Measurements from ENCODE around the gene LRRK1.

Gene LRRK1, protein sequence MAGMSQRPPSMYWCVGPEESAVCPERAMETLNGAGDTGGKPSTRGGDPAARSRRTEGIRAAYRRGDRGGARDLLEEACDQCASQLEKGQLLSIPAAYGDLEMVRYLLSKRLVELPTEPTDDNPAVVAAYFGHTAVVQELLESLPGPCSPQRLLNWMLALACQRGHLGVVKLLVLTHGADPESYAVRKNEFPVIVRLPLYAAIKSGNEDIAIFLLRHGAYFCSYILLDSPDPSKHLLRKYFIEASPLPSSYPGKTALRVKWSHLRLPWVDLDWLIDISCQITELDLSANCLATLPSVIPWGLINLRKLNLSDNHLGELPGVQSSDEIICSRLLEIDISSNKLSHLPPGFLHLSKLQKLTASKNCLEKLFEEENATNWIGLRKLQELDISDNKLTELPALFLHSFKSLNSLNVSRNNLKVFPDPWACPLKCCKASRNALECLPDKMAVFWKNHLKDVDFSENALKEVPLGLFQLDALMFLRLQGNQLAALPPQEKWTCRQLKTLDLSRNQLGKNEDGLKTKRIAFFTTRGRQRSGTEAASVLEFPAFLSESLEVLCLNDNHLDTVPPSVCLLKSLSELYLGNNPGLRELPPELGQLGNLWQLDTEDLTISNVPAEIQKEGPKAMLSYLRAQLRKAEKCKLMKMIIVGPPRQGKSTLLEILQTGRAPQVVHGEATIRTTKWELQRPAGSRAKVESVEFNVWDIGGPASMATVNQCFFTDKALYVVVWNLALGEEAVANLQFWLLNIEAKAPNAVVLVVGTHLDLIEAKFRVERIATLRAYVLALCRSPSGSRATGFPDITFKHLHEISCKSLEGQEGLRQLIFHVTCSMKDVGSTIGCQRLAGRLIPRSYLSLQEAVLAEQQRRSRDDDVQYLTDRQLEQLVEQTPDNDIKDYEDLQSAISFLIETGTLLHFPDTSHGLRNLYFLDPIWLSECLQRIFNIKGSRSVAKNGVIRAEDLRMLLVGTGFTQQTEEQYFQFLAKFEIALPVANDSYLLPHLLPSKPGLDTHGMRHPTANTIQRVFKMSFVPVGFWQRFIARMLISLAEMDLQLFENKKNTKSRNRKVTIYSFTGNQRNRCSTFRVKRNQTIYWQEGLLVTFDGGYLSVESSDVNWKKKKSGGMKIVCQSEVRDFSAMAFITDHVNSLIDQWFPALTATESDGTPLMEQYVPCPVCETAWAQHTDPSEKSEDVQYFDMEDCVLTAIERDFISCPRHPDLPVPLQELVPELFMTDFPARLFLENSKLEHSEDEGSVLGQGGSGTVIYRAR (N-terminal part only)

GRCh38 chr15:100918690-100919480 is at the start of gene LRRK1:
Gene LRRK1, plus strand, starts transcription at chr15:100919357. Its CDS starts 5,276 bp downstream, at chr15:100924633.
- no peak for DNase-seq (ENCODE audit: low read depth)

DNA sequence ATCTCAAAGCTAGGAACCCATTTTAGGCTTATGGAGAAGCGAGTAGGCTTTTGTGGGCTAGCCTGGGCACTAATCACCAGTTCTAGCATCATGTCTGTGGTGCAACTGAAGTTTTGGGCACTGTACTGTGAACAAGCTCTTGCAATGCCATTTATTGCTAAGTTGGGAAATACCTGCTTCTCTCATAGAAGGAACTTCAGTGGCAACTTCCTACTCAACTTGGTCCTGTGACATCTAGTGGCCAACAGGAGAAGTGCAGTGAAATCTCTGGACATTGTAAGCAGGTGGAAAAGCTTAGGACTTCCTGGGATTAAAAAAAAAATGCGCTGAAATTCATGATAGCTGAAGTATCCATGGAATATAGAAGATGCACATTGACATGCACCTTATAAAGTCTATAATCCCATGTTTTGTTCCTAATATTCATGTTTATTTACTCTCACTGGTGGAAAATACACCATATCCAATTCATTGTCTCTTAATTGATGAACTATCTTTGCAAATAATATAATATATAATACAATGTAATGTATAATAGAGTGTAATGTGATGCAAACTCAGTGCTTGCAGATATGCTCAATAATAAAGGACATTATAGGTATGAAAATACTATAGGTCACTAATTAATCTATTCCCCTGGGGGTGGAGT is 46.0 kb upstream of the LRRK1 start:
- DNase-seq (ENCODE audit: low read depth): peak; percentile 77

DNA sequence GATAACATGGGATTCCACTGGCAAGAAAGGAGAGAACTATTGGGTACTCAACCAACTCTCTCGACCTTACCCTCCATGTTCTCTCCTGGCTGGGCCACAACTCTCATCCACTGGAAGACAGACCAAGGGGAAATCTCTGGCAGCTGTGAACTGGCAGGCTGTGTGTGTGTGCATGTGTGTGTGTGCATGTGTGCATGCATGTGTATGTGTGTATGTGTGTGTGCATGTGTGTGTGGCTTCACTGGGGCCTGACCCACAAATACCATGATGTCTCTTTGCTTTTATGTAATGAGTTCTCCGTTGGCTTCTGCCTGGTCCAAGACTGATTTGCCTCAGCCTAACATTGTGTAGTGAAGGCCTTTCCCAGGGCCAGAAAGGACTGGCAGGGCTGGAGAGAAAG is 43.7 kb upstream of the LRRK1 start:
- no peak for DNase-seq (ENCODE audit: low read depth)

- DNase-seq (ENCODE audit: low read depth): no peak
Measured at GRCh38 chr15:100875976-100876375, 43.2 kb upstream of the LRRK1 start.

DNA sequence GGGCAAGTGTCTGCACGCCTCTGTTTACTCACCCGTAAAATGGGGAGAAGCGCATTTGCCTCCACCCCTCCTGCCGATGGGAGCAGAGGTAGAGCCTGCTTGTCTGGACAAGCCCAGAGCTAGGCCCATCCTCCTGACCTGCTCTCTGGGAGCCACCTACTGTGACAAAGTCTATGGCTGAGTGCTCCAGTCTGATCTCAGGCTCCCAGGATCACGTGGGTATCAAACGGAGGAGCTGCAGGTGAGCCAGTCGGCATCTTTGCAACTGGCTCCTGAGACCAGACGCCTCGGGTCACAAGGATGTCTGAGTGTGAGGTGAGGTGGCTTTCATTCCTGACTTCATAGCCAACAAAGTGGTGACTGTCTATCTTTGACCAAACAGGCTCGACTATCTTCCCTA is 41.6 kb upstream of the LRRK1 start:
- no peak for DNase-seq (ENCODE audit: low read depth)

DNA sequence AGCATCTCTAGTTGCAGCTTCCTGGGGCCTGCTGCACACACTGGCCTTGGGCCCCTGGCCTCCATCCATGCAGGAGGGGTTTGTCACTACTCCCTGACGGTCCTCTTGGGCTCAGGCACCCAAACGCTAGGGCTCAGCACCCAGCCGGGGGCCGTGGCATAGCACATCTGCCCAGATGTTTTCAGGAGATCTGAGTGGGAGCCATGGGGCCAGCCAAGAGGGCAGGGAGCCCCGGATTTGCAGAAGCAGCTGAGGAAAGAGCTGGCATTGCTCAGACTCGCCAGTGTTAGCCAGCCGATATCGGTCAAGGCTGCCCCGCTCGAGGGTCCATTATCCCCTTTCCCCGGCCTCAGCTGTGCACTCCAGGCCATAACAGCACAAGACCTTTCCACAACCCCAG is 41.0 kb upstream of the LRRK1 start:
- no peak for DNase-seq (ENCODE audit: low read depth)

GRCh38 chr15:100878648-100879047 is 40.5 kb upstream of the LRRK1 start:
- no peak for DNase-seq (ENCODE audit: low read depth)

- DNase-seq (ENCODE audit: low read depth): no peak
Measured at GRCh38 chr15:100879061-100879463, 40.1 kb upstream of the LRRK1 start.

DNA sequence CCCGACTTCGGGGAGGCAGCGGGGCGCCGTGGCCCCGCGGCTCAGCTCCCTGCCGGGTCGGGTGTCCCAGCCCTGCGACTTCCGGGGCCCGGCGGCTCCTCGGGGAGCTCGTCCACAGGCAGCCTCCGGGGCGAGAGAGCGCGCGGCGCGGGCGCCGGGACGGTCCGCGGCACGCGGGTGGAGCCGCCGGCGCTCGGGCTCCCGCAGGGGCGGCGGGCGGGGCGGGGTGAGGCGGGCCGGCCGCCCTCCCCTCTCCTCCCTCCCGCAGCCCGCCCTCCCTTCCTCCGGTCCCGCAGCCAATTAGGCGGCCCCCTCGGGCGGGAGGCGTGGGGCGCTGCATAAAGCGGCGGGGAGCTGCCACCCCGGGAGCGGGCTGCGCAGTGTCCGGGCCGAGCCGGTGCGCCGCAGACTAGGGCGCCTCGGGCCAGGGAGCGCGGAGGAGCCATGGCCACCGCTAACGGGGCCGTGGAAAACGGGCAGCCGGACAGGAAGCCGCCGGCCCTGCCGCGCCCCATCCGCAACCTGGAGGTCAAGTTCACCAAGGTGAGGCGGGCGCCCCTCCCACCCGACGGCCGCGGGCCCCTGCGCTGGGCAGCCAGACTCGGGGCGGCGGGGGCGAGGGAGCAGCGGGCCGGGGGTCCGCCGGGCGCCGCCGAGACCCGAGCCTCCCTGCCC is 39.6 kb upstream of the LRRK1 start, which contains the start of gene ALDH1A3:
Gene ALDH1A3, plus strand, starts transcription at position 368 of the 675 bp plus-strand sequence. Its CDS starts 77 bp downstream, at position 445.
- peak; percentile 27 for DNase-seq (ENCODE audit: low read depth)

GRCh38 chr15:100880139-100880896 is 38.8 kb upstream of the LRRK1 start:
- no peak for DNase-seq (ENCODE audit: low read depth)

DNA sequence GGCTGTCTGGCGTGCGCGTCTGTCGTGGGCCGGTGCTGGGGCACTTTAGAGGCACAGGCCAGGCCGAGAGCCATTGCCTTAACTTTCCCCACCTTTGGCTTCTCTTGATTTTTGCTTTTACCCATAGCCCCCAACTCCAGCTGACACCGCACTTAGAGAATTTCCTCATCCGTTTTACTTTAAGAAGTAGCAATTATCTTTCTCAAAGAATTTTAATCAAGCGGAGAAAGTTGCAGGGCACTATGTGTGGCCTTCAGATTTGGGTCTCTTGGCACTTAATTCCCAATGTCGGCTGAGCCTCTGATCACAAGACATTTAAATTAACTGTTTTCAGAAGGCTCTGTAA is 38.3 kb upstream of the LRRK1 start:
- no peak for DNase-seq (ENCODE audit: low read depth)

GRCh38 chr15:100881573-100882336 is 37.4 kb upstream of the LRRK1 start:
- DNase-seq (ENCODE audit: low read depth): no peak

DNA sequence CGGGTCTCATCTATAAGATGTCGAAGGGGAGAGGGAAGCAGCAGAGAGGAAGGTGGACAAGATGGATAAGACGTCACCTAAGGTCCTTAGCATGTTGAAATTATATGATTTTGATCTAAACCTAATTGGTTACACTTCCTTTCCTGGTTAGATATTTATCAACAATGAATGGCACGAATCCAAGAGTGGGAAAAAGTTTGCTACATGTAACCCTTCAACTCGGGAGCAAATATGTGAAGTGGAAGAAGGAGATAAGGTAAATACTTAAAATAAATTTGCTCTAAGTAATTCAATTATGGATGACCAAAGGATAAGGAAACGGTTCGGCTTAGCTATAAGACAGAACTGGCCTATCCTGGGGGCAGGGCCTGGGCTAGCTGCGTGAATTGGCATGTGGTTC is 34.0 kb upstream of the LRRK1 start:
- no peak for DNase-seq (ENCODE audit: low read depth)

DNA sequence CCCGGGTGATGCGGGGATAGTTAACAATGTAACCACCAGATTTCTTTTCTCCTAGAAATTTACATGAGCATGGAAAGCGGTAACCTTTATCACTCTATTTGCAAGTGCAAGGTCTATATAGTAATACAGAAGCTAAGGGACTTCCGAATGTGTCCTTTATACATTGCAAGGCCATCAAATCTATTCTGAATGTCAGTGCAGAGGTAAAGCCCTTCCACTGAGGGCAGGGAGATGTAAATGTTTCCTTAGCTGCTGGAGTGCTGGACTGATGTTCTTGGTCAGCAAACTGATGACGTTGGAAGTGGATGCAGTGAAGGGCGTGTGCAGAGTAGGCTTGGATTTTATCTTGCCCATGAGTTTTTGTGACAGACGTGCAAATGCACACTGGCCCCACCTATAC is 33.3 kb upstream of the LRRK1 start:
- no peak for DNase-seq (ENCODE audit: low read depth)

DNA sequence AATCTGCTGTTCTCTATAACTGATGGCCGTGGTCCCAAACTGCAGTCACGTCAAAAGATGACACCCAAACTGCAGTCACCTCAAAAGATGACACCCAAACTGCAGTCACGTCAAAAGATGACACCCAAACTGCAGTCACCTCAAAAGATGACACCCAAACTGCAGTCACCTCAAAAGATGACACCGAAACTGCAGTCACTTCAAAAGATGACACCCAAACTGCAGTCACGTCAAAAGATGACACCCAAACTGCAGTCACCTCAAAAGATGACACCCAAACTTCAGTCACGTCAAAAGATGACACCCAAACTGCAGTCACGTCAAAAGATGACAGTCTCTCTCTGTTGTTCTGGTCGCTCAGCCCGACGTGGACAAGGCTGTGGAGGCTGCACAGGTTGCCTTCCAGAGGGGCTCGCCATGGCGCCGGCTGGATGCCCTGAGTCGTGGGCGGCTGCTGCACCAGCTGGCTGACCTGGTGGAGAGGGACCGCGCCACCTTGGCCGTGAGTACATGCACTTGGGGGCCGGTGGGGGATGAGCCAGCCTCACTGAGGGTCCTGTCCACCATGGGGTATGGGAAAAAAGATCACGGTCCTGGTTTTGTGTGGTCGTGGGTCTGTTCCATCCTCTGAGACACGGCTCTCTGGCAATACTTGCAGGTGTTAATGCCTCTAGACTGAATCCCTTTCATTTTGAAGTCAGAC is 31.8 kb upstream of the LRRK1 start:
- no peak for DNase-seq (ENCODE audit: low read depth)

DNA sequence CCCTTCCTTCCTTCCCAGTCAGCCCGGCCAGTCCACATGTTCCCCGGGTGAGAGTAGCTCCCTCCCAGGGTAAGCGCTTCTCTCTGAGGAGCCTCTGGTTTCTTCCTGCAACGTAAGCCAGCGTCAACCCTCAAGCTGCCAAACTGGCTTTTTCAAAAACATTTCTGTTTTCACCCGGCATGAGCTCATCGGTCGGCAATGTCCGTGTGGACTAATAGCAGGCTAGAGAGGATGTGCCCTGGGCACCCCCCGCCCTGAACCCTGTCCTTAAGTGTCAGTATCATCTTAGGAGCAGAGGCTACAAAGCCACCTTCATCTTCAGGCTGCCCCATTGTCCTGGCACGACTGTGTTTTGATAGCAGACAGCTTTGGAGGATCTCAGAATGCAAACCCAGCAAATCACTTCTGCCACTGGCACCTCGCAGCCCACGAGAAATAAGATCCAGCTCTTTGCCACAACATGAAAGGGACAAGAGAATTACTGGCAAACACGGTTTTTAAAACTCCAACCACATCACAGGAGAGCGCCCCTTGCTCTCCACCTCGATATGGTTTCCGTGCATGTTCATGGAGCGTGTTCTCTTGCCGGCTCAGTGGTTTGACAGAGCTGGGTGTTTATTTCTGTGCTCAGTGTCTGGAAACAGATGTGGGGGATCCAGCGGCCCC is 29.6 kb upstream of the LRRK1 start:
- DNase-seq (ENCODE audit: low read depth): peak; percentile 85

GRCh38 chr15:100890051-100890720 is 29.0 kb upstream of the LRRK1 start:
- no peak for DNase-seq (ENCODE audit: low read depth)

Data from stromal cell of bone marrow (primary cell).